NCI-H146 (cell line): ENCODE results near the gene SLC24A3.

Experiments used
- DNase-seq: peaks from one replicate; lab custom pipeline; 2025; lab: John Stamatoyannopoulos, UW

SLC24A3 gene

DNA sequence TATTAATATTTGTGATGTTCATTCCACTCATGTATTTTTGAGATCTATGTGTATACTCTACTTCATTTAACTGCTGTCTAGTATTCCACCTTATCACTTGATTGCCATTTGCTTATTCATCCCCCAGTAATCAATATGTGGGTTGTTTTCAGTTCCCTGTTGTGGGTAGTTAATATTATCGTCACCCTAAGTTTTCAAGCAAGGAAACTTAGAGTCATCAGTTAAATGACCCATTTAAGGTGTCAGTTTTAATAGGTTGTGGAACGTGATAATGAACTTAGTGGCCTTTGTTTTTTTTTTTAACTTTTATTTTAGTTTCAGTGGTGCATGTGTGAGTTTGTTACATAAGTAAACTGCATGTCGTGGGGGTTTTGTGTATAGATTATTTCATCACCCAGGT is 90.3 kb downstream of the SLC24A3 start:
- no peak for DNase-seq

DNA sequence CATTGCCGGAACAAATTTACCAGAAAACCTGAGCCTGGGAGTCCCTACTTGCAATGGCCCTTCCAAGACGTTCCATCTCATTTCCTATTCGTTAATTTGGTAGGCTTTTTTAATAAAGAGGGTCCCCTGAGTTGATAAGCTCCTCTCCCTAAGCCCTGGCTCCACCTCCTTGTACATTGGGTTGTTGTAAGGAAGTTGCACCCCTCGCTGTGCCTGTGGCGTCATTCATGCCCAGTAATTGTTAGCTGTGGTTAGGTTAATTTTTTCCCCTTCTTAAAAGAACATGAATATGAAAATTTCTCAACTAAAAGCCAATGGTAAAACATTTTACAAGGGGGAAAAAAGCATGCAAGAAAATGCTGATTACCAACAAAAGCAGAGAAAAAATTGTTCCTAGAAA is 91.9 kb downstream of the SLC24A3 start:
- no peak for DNase-seq

DNA sequence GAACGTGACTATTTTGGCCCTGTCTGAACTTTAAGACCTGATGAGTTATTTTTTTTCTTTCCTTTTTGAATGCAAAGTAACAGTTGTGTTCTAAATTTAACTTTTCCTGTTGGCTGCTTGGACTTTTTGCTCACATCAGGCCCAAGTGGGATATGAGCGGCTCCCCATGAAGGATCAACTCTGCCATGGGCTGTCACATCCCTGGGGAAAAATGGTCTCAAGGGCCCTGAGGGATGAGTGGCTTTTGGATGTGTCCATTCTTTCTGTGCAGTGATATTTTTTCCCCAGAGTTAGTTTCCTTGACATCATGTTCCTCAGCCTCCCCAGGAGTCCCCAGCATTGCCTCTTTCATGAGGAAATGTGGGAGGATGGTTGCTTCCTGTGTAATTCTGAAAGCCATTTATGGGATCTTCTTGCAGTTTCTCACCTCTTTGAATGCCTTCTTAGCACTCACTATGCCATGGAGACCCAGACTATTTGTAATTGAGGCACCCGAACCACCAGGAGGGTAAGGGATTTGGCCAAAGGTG is 92.5 kb downstream of the SLC24A3 start:
- no peak for DNase-seq

DNA sequence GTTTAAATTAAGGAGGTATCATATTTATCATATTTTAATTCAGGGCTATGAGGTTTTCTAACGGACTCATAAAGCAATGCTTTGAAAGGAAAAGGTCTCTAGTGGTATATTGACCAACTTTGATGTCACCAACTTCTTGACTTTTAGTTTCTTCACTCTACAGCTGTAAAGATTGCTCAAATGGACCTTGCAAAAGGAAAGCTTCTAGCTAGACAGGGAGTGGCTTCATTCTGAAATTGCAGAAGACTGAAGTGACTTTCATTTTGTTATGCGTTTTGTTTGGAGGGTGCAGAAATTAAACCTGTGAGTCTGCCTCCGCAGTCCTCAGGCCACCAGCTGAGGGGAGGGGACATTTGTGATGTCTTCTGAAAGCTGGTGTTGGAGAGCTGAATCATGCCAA is 95.7 kb downstream of the SLC24A3 start:
- DNase-seq = no peak

DNA sequence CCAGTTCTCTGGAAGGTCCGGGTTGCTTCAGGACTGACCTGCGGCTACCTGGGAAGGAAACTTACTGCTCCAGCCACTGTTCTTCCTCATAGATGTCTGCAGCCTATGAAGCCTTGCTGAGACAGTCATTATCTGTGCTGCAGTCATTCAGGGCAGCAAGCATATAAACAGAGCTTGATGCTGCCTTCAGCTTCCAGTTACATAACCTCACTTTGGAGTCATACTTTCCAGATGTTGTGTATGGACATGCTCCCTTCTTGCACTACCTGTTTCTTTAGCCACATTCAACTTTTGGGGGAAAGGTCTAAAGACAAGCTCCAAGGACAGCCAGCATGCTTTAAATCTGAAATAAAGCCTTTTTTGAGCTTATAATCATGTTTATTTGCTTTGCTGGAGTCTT is 98.1 kb downstream of the SLC24A3 start:
- no peak for DNase-seq

DNA sequence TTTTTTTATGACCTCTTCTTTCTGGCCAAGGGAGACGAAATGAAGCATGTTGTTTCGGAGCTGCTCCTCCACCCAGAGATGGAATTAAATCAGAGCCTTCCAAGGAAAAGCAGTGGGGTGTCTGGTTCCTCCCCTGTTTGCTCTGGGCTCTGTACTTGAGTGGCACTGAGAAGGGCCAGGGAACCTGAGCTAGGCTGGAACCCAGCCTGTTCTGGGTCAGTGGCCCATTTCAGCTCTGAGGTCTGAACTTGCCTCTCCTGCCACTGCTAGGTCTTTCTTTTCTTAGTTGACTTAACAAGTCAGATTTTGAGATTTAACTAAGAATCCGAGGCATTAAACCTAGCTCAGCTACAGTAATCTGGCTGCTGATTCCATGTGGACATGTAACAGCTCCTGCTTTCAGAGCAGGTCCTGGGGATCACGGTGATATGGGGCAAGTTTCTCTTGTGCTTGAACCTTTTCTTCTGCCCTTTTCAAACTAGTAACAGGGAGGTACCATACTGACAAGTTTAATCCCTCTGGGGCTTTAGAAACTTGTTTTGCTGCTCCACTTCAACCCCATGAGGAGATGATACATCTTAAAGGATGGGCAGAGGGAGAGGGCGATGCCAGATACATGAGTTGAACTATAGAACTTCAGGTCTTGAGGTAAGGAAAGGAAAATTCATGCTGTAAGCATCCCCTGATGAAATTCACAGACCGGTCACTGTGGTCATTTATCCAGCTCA is 101.1 kb downstream of the SLC24A3 start:
- DNase-seq = no peak

DNA sequence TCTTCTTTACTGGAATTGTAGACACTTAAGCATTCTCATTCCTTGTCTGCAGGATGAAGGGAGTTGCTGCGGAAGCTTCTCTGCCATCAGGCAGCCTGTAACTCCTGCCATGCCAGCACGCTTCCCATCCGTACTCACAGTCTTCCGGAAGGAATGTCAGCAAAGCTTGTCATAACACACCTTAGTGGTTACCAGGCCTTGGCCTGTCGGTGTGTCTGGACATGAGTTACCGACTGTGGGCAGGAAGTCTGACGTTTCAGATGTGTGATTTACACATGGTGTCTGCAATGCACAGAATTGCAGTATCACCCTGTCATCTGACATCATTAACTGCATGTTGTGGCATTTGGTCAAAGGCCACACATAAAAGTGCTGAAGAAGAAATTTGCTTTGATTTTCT is 102.2 kb downstream of the SLC24A3 start:
- no peak for DNase-seq

DNA sequence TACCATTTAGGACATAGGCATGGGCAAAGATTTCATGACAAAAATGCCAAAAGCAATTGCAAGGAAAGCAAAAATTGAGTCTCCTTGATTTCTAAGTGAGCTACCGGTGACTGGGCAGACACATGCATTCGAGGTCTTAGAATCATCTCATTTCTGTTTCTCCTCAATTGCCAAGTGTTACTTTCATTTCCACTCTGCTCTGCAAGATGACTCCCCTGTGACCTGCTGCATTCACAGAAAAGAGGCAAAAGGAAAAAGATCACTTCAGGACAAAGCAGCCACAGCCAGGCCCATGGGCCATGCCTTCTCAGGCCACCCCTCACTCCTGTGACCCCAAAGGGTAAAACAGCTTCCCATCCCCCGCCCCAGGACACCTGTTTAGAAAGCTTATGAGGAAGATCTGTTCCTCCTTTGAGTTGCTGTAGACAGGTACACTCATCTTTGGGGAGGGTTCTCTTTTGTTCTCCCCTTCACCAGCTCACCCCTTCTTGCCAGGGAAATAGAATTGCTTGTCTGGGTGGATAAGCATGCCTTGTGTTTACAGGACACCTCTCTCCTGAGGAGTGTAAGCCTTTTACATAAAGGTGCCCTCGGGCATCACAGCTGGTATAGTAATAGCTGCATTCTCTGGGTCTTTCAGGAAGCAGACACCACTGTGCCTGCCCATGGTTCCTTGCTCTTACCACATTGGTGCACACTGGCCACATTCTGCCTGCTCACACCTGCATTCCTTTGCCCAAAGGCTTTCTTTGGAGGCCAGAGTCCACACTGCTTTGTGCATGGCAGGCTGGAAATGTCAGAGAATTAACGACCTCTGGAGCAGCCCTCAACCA is 105.0 kb downstream of the SLC24A3 start:
- DNase-seq = no peak

DNA sequence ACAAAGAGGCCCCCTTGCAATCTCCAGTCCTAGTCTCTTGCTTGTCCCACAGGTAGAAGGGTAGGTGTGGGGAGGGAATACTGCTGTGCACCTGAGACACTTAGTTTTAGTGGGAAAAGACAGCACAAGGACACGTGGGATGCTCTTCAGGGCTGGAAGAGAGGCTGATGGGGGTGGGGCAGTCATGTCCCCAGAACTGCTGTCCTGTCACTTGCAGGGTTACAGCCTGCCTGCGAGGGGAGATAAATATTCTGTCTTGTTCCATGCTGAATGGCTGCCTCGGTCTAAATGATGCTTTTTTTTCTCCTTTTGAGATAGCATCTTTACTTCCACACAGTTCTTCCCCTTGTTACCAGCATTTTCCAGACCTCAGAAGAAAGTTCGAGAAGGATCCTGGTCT is 106.2 kb downstream of the SLC24A3 start:
- DNase-seq = no peak

DNA sequence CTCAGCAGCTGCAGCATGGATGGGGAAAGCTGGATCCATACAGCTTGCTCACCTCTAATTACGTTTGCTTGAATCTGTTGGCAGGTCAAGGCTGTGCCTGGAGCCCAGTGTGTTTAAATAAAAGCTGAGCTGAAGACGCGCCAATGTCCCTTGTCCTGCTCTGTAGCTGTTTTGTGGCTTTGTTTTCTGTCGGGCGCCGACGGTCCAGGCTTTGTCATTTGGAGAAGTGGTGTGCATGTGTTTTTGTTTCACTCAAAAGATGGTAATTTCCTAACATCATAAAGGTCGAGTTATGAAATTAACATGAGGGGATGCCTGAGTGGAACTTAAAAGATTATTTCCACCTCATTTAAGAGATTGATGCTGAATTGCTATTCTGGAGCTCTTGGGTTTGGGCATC is 107.6 kb downstream of the SLC24A3 start:
- no peak for DNase-seq

DNA sequence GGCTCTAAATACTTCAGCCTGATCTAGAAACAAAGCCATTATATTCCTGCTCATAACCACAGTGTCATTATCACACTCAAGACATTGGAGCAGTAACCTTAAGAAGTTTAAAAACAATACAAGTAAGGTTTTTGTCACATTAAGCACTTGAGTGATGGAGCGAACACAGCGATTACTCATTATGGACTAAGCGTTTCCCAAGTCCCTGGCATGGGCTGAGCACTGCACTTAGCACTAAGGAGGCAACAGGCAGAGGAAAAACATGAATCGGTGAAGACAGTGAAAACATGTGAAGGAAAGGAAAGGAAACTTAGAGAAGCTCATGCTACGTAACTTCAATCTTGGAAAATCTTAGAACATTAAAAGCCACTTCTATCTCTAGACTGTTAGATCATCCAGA is 108.7 kb downstream of the SLC24A3 start:
- no peak for DNase-seq

DNA sequence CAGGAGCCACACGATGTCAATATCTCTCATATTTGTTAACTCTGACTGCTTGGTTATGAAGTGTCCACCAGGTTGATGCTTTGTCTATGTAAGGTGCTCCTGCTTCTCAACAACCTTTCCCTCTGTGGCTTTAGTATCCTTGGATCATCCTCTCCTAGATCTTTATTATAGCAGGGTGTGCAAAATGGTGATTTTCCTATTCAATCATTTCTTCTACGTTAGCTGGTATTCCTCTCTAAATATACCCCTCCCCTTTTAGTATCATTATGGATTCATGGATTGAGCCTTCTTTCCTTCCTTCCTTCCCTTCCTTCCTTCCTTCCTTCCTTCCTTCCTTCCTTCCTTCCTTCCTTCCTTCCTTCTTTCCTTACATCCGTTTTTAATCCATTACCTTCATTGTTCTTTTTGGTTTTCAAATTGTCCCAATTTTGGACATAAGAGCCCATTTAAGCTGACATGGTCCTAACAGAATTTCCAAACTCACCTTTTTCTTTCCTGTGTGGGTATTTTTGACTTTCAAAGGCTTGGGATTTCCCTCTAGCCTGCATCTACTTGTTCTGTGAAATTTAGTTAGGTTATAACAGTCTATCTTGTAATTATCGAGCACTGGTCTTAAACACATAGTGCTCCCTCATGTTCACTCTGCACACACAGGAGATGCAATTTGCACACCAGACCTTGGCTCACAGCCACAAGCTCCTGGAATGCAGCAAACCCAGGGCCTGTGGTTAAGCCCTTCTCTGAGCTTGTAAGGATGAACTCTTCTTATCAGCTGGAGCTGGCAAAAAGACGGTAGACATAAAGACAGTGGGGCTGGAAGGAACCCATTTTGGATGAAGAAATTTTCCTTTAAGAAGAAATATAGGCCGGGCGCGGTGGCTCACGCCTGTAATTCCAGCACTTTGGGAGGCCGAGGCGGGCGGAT is 109.9 kb downstream of the SLC24A3 start:
- DNase-seq = no peak

DNA sequence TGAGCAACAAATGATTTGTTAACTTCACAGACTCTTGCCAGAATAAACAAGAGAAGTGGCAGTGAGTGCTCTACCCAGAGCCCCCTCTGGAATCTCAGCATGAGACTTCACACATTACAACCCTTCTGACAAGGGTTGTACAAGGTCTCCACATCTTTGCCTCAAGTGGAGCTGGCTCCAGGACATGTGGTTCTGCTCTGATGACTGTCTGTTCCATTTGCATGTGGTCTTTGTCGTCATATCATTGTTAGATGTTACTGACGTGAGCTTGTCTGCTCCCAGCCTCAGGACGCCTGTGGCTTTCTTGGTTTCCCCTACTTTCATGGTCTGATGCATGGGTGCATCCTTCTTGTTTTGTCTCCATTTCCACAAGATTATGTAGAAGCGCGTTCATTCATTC is 115.0 kb downstream of the SLC24A3 start:
- DNase-seq = no peak

DNA sequence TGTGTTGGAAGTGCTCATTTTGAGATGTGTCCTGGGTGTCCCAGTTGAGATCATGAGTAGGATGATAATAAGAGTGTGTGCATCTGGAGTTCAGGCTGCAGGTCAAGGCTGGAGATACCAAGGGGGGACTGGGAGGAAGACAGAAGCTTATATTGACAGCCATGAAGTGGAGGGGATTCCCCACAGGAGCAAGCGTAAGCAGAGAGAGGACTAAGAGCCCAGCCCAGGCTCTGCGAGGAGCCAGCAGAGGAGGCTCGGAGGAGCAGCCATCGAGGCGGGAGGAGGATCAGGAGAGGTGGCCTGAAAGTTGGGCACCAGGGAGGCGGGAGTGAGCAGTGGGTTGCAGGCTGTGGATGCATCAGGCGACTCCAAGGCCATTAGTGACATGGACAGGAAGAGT is 116.2 kb downstream of the SLC24A3 start:
- no peak for DNase-seq

DNA sequence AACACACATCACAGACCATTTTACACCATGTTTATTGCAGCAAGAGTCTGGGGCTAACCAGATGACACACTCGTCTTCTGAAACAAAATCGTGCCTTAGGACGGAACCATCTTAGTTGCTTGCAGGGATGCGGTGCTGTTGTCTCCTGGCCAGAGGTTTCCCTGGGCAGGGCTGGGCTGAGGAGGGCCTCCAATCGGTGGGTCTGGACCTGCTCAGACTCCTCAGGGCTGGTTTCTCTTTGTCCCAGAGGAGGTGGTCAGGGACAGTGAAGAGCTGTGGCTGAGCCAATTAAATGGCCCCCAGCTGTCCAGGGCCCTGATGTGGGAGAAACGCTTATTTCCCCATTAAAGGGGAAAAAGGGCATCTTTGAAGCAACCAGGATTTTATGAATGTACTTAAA is 117.6 kb downstream of the SLC24A3 start:
- DNase-seq = no peak

DNA sequence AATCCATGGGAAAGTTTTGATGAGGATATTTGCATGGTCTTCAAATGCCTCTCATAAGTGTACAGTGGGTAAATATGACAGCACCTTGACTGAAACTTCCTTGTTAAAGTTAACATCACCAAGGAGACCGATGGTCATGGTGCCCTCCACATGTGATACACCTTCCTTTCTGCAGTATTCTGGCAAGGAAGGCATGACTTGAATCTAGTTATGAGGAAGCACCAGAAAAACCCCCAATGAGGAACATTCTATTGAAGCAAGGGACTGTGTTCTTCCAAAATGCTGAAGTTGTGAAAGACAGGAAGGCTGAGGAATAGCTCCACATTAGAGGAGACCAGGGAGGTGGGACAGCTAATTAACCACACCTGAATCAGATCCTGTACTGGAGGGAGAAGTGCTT is 118.3 kb downstream of the SLC24A3 start:
- no peak for DNase-seq

DNA sequence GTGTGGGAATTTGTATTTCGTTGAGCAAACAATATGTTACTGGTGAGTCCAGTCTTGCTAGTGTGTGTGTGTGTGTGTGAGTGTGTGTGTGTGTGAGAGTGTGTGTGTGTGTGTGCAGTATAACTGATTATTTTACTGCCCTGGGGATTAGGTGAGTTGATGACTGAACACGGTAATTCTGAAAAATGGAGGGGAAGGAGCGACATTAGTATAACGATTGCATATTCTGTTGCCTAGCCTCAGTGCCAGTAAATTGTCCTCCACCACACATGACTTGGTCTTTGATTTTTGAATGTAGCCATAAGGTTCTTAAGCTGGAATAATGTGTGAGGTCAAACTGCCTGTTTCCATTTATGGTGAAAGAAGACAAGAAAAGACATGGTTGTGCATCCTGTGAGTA is 121.1 kb downstream of the SLC24A3 start:
- no peak for DNase-seq

DNA sequence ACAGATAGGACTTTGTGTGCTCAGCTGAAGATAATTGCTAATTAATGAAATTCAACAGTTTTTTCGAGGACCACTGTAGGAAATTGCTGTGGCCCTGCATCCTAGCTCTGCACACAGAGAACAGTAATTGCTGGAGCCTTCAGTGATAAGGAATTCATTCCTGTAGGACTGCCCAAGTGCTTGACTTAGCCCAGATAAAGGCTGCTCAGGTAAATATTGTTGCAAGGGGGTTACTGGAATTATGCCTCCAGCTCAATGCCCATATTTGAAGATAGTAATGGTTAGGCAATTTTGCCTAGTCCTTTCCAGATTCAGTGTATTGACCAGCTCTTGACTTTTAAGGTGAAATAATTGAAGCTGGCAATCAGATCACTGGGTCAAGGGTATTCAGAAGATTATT is 122.9 kb downstream of the SLC24A3 start:
- DNase-seq = no peak

DNA sequence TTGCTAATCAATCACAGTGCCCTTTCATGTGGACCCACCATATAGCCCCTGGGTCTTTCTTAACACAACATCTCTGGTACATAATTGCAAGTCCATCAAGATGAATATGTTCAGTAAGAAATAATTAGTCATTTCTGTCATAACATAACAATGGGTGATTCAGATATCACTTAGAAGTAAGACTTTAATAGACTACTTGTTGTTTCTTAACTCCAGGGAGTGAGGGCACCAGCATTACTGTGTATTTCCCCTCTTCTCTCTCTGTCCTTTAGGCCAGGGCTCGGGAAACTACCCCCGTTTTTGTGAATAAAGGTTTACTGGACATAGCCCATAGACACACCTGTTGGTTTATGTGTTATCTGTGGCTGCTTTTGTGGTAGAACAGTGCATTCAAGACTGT is 123.5 kb downstream of the SLC24A3 start:
- no peak for DNase-seq

DNA sequence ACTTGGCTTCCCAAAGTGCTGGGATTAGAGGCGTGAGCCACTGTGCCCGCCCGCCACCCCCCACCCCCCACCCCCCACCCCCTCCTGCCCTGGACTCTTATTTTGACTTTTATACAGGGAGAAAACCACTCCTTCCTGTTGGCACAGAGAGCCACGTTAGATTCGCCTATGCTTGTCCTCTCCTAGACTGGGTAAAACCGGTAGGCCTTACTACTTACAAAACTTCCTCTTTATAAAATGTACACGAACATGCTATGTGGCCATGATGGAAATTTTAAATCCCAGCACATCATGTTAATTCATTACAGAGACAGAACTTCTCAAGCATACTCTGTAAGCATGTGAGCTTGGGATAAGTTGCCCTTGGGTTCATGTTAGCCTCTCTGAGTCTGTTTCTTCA is 124.2 kb downstream of the SLC24A3 start:
- no peak for DNase-seq

DNA sequence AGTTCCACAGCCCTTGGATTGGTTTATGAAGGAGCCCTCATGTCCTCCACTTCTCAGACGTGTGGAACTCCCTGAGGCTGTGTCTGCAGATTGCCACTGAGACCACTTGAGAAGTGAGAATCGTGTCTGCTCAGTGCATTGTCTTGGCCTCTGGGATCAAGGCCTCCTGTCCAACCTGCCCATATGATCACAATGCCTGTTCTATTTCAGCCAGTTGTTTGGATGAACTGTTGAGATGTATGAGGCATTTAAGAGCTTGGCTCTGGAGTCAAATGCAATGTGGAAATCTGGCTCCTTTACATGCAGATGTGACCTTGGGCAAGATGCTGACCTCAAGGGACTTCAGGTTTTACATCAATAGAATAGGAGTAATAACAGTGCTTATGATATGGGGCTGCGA is 125.9 kb downstream of the SLC24A3 start:
- no peak for DNase-seq

DNA sequence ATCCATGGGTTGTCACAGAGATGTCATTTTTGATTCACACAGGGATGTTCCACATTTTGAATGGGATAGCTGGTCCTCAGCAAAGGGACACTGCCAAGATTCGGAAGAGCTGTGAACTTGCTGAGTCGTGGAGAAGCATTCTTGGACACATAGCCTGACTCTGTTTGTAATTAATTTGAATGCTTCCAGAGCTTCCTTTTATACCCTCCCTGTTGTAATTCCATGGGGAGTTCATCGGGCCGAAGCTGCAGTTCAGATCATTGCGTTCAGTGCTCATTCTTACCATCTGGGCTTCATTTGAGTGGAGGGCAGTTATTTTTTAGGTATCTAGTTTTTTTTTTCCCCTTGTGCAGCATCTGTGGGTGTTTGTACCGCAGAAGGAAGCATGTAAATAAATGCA is 126.5 kb downstream of the SLC24A3 start:
- DNase-seq = no peak
